Testis (tissue), 2 donors: ENCODE results near the gene LMNB1.

ENCODE experiments used
- CTCF ChIP-seq, 3 experiments: fragments of 450-650 bp in 2 of 3; fragments of 200-600 bp in 1 of 3; sonication (generic) in 1 of 3; IDR thresholded peaks; one replicate each; pipeline ENCODE4 v1.5.1; 2016 to 2019; ENCODE audit warnings: antibody characterized with exemption in 3 of 3, mild to moderate bottlenecking in 2 of 3, moderate library complexity in 1 of 3
- POLR2A ChIP-seq: fragments of 450-650 bp; IDR thresholded peaks from one replicate; pipeline ENCODE4 v1.6.1; 2017; ENCODE audit warnings: antibody characterized with exemption, mild to moderate bottlenecking, moderate library complexity

- TF ChIP-seq CTCF (IDR thresholded peaks at IDR 0.05) = no peak
- TF ChIP-seq POLR2A = no peak
Observed at GRCh38 chr5:126849101-126849678, 72.3 kb downstream of the LMNB1 start.
